HepG2 (cell line): ENCODE data around the gene FAM174C. TPM values are rescaled to one million over a fixed set of nuclear protein-coding genes. Genes with fewer than 3 reads are reported as not detected.

ENCODE experiments used
- ATM ChIP-seq: fragments of 450-650 bp; IDR thresholded peaks from 2 replicates; pipeline ENCODE4 v1.7.1; 2017; ENCODE audit warnings: mild to moderate bottlenecking, borderline replicate concordance
- EZH2 ChIP-seq: conservative IDR thresholded peaks from 2 replicates; pipeline ENCODE4 v1.6.1; 2012; ENCODE audit warnings: mild to moderate bottlenecking, low read depth, low read length, moderate library complexity
- GATAD2A ChIP-seq: IDR thresholded peaks from 2 replicates; pipeline ENCODE4 v1.6.1; 2016
- NRL ChIP-seq: sonication (generic); formaldehyde crosslinking; IDR thresholded peaks from 2 replicates; pipeline ENCODE4 v1.5.0; 2020; ENCODE audit warnings: missing genetic modification reagents, mild to moderate bottlenecking, moderate library complexity, borderline replicate concordance
- RAD51 ChIP-seq: fragments of 450-650 bp; IDR thresholded peaks from 2 replicates; pipeline ENCODE4 v1.6.1; 2016; ENCODE audit warnings: borderline replicate concordance
- SNAI1 ChIP-seq: sonication (generic); formaldehyde crosslinking; IDR thresholded peaks from 2 replicates; pipeline ENCODE4 v1.5.0; 2020; ENCODE audit warnings: mild to moderate bottlenecking, missing genetic modification reagents, borderline replicate concordance
- SP1 ChIP-seq, 2 experiments: fragments of 450-650 bp in 1 of 2; sonication (generic) in 1 of 2; formaldehyde crosslinking in 1 of 2; IDR thresholded peaks; 2 replicates each; pipeline versions ENCODE4 v1.4.0 to v1.6.1; 2016 to 2020; ENCODE audit warnings: missing genetic modification reagents in 1 of 2
- TAF1 ChIP-seq: sonication (generic); formaldehyde crosslinking; IDR thresholded peaks from 2 replicates; pipeline ENCODE4 v1.4.0; 2020; ENCODE audit warnings: missing genetic modification reagents
- TBX2 ChIP-seq: sonication (generic); formaldehyde crosslinking; IDR thresholded peaks from 2 replicates; pipeline ENCODE4 v1.5.0; 2020; ENCODE audit warnings: missing genetic modification reagents, mild to moderate bottlenecking, borderline replicate concordance
- TCF12 ChIP-seq, 2 experiments: fragments of 450-650 bp in 1 of 2; sonication (generic) in 1 of 2; formaldehyde crosslinking in 1 of 2; IDR thresholded peaks; 2 replicates each; pipeline versions ENCODE4 v1.6.1 to v1.8.0; 2017 to 2022; ENCODE audit warnings: antibody characterized with exemption in 1 of 2, mild to moderate bottlenecking in 1 of 2, missing genetic modification reagents in 1 of 2, moderate library complexity in 1 of 2
- ZBTB38 ChIP-seq: sonication (generic); formaldehyde crosslinking; IDR thresholded peaks from 2 replicates; pipeline ENCODE4 v1.5.1; 2020; ENCODE audit warnings: mild to moderate bottlenecking, missing genetic modification reagents
- ZC3H4 ChIP-seq: sonication (generic); formaldehyde crosslinking; IDR thresholded peaks from 2 replicates; pipeline ENCODE4 v1.4.0; 2020; ENCODE audit warnings: missing genetic modification reagents, borderline replicate concordance
- ZFP90 ChIP-seq: sonication (generic); formaldehyde crosslinking; IDR thresholded peaks from 2 replicates; pipeline ENCODE4 v1.8.0; 2022; ENCODE audit warnings: missing genetic modification reagents, mild to moderate bottlenecking, inconsistent platforms, borderline replicate concordance
- ZNF367 ChIP-seq: sonication (generic); formaldehyde crosslinking; IDR thresholded peaks from 2 replicates; pipeline ENCODE4 v1.4.0; 2020; ENCODE audit warnings: missing genetic modification reagents, borderline replicate concordance
- ZNF703 ChIP-seq: sonication (generic); formaldehyde crosslinking; IDR thresholded peaks from 2 replicates; pipeline ENCODE4 v1.5.1; 2020; ENCODE audit warnings: missing genetic modification reagents, mild to moderate bottlenecking, moderate library complexity, borderline replicate concordance
- ZNF713 ChIP-seq: sonication (generic); formaldehyde crosslinking; IDR thresholded peaks from 2 replicates; pipeline ENCODE4 v1.4.0; 2020; ENCODE audit warnings: mild to moderate bottlenecking, missing genetic modification reagents
- ZNF761 ChIP-seq: sonication (generic); formaldehyde crosslinking; conservative IDR thresholded peaks from 2 replicates; pipeline ENCODE4 v1.4.0; 2020; ENCODE audit warnings: mild to moderate bottlenecking, missing genetic modification reagents
- polyA plus RNA-seq, 8 experiments: library from polyadenylated mRNA; depleted of rRNA in 3 of 8; stranded (reverse) in 7 of 8; unstranded in 1 of 8; fragments of >200 nt; fragmentation: Illumina TruSeq in 4 of 8; extraction: Trizol in 4 of 8; gene quantifications; 2 replicates each; pipeline versions ENCODE4 v1.2.1 to v1.2.3, GENCODE V29; 2011 to 2016; ENCODE audit warnings: low read depth in 4 of 8, missing spikeins in 1 of 8, mixed read lengths in 1 of 8; ENCODE audit not compliant: insufficient read depth in 1 of 8
- total RNA-seq, 5 experiments: library from RNA; depleted of rRNA; stranded (reverse); fragments of >200 nt; fragmentation: Illumina TruSeq; extraction: Trizol; gene quantifications; 2 replicates each; pipeline ENCODE4 v1.2.3, GENCODE V29; 2016; ENCODE audit warnings: low read depth in 1 of 5
- TF ChIP-seq, protein P1 (sequence below): sonication (generic); formaldehyde crosslinking; IDR thresholded peaks from 2 replicates; pipeline ENCODE4 v1.4.0; 2020; ENCODE audit warnings: mild to moderate bottlenecking, missing genetic modification reagents
- TF ChIP-seq, protein P2 (sequence below): sonication (generic); formaldehyde crosslinking; IDR thresholded peaks from 2 replicates; pipeline ENCODE4 v1.4.0; 2020; ENCODE audit warnings: missing genetic modification reagents
- TF ChIP-seq, protein P3 (sequence below): sonication (generic); formaldehyde crosslinking; IDR thresholded peaks from 2 replicates; pipeline ENCODE4 v1.4.0; 2020; ENCODE audit warnings: missing genetic modification reagents
- TF ChIP-seq, protein P4 (sequence below): sonication (generic); formaldehyde crosslinking; IDR thresholded peaks from 2 replicates; pipeline ENCODE4 v1.5.0; 2020; ENCODE audit warnings: mild to moderate bottlenecking, missing genetic modification reagents

FAM174C gene
- total and polyA plus RNA-seq, 2 of the 13 experiments (the other 11 are each of a cell fraction or from before 2014, with no cell fraction given) = 19.5 to 31.3 TPM

DNA sequence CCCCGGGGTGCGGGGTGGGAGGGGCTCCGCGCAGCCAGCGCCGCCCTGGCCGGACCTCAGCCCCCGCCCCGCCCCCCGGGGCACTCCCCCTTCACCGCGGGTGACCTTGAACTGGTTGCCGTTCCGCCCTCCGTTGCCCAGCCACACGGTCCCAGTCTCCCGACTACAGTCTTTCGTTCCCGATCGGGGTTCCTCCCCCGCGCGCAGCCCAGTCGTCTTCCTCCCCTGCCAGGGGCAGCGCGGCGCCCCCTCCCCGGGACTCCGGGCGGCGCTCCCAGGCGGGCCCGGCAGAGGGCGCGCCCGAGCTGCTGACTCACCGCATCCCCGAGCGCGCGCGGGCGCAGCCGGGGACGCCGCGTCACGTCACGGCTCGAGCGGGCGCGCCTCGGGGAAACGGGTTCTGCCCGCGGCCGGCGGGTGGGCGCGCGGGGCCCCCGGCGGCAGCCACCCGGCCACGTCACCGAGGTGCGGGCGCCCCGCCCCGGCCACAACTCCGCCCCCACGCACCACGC lies 26.5 kb upstream of the FAM174C start (continued):
- TF ChIP-seq, protein P1, sequence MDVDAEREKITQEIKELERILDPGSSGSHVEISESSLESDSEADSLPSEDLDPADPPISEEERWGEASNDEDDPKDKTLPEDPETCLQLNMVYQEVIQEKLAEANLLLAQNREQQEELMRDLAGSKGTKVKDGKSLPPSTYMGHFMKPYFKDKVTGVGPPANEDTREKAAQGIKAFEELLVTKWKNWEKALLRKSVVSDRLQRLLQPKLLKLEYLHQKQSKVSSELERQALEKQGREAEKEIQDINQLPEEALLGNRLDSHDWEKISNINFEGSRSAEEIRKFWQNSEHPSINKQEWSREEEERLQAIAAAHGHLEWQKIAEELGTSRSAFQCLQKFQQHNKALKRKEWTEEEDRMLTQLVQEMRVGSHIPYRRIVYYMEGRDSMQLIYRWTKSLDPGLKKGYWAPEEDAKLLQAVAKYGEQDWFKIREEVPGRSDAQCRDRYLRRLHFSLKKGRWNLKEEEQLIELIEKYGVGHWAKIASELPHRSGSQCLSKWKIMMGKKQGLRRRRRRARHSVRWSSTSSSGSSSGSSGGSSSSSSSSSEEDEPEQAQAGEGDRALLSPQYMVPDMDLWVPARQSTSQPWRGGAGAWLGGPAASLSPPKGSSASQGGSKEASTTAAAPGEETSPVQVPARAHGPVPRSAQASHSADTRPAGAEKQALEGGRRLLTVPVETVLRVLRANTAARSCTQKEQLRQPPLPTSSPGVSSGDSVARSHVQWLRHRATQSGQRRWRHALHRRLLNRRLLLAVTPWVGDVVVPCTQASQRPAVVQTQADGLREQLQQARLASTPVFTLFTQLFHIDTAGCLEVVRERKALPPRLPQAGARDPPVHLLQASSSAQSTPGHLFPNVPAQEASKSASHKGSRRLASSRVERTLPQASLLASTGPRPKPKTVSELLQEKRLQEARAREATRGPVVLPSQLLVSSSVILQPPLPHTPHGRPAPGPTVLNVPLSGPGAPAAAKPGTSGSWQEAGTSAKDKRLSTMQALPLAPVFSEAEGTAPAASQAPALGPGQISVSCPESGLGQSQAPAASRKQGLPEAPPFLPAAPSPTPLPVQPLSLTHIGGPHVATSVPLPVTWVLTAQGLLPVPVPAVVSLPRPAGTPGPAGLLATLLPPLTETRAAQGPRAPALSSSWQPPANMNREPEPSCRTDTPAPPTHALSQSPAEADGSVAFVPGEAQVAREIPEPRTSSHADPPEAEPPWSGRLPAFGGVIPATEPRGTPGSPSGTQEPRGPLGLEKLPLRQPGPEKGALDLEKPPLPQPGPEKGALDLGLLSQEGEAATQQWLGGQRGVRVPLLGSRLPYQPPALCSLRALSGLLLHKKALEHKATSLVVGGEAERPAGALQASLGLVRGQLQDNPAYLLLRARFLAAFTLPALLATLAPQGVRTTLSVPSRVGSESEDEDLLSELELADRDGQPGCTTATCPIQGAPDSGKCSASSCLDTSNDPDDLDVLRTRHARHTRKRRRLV = no peak
- TF ChIP-seq ZNF713 (no peak), ZC3H4 (CRISPR knock-in tag) (peak; percentile 62; the same call in 1 of the 2 replicates), ZNF761 (CRISPR knock-in tag) (no peak), SNAI1 (CRISPR knock-in tag) (0 out of 2 replicates have a peak, but pooled peaks have one; percentile 7), TAF1 (CRISPR knock-in tag) (0 out of 2 replicates have a peak, but pooled peaks have one; percentile 1), ATM (no peak), TBX2 (no peak), ZNF367 (no peak), NRL (CRISPR knock-in tag) (no peak), RAD51 (no peak), ZFP90 (CRISPR knock-in tag) (no peak), ZBTB38 (0 out of 2 replicates have a peak, but pooled peaks have one; percentile 9), ZNF703 (CRISPR knock-in tag) (peak; percentile 58; the same call in 1 of the 2 replicates), TCF12 (IDR thresholded peaks at IDR 0.05) (no peak), TCF12 (CRISPR knock-in tag; IDR thresholded peaks at IDR 0.05) (no peak), SP1 (IDR thresholded peaks at IDR 0.05) (no peak), SP1 (CRISPR knock-in tag; IDR thresholded peaks at IDR 0.05) (no peak; the same call in 1 of the 2 replicates), GATAD2A (CRISPR knock-in tag) (no peak), EZH2 (no peak)
- TF ChIP-seq, protein P2, sequence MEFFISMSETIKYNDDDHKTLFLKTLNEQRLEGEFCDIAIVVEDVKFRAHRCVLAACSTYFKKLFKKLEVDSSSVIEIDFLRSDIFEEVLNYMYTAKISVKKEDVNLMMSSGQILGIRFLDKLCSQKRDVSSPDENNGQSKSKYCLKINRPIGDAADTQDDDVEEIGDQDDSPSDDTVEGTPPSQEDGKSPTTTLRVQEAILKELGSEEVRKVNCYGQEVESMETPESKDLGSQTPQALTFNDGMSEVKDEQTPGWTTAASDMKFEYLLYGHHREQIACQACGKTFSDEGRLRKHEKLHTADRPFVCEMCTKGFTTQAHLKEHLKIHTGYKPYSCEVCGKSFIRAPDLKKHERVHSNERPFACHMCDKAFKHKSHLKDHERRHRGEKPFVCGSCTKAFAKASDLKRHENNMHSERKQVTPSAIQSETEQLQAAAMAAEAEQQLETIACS (CRISPR knock-in tag) = peak; percentile 54
- TF ChIP-seq, protein P3, sequence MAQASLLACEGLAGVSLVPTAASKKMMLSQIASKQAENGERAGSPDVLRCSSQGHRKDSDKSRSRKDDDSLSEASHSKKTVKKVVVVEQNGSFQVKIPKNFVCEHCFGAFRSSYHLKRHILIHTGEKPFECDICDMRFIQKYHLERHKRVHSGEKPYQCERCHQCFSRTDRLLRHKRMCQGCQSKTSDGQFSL = no peak
- TF ChIP-seq, protein P4, sequence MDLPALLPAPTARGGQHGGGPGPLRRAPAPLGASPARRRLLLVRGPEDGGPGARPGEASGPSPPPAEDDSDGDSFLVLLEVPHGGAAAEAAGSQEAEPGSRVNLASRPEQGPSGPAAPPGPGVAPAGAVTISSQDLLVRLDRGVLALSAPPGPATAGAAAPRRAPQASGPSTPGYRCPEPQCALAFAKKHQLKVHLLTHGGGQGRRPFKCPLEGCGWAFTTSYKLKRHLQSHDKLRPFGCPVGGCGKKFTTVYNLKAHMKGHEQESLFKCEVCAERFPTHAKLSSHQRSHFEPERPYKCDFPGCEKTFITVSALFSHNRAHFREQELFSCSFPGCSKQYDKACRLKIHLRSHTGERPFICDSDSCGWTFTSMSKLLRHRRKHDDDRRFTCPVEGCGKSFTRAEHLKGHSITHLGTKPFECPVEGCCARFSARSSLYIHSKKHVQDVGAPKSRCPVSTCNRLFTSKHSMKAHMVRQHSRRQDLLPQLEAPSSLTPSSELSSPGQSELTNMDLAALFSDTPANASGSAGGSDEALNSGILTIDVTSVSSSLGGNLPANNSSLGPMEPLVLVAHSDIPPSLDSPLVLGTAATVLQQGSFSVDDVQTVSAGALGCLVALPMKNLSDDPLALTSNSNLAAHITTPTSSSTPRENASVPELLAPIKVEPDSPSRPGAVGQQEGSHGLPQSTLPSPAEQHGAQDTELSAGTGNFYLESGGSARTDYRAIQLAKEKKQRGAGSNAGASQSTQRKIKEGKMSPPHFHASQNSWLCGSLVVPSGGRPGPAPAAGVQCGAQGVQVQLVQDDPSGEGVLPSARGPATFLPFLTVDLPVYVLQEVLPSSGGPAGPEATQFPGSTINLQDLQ (CRISPR knock-in tag) = no peak
